OCI-LY3 (cell line): ENCODE measurements around the gene ZC3H6.
"Not testable (repeated sequence)": the region's sequence is repeated elsewhere in the genome, so short reads cannot be mapped to it uniquely, and the experiment has no call there.

ENCODE experiments used
- H2AFZ ChIP-seq: fragments of 200-600, 300-600 bp; shearing (Covaris generic); 2 replicates; pipeline ENCODE4 v1.6.0; 2014; ENCODE audit warnings: antibody characterized with exemption, low read depth, low read length
- H3K27ac ChIP-seq: fragments of 200-600, 300-600 bp; sonication (generic); 2 replicates; pipeline ENCODE4 v1.5.1; 2014; ENCODE audit warnings: mild to moderate bottlenecking, low read length, moderate library complexity, mixed read lengths
- H3K27me3 ChIP-seq: fragments of 200-600, 300-600 bp; sonication (generic); 2 replicates; pipeline ENCODE4 v1.6.1; 2014; ENCODE audit warnings: low read depth, low read length, mixed read lengths
- H3K36me3 ChIP-seq: fragments of 200-600, 300-600 bp; sonication (generic); replicated peaks from 2 replicates; pipeline ENCODE3; 2014; ENCODE audit warnings: low read depth, low read length, mixed read lengths
- H3K4me1 ChIP-seq: fragments of 300-600, 200-600 bp; sonication (generic); 2 replicates; pipeline ENCODE4 v1.6.1; 2014; ENCODE audit warnings: low read length, mixed read lengths
- H3K4me2 ChIP-seq: fragments of 200-600, 300-600 bp; sonication (generic); 2 replicates; pipeline ENCODE4 v1.6.1; 2014; ENCODE audit warnings: low read length, mixed read lengths
- H3K4me3 ChIP-seq: fragments of 300-600, 200-600 bp; sonication (generic); 2 replicates; pipeline ENCODE4 v1.5.1; 2014; ENCODE audit warnings: antibody characterized with exemption, mild to moderate bottlenecking, low read length, moderate library complexity
- H3K79me2 ChIP-seq: fragments of 300-600, 200-600 bp; shearing (Covaris generic); 2 replicates; pipeline ENCODE4 v1.6.1; 2014; ENCODE audit warnings: mild to moderate bottlenecking, low read length, mixed read lengths
- H3K9ac ChIP-seq: fragments of 300-600, 200-600 bp; shearing (Covaris generic); 2 replicates; pipeline ENCODE4 v1.6.0; 2014; ENCODE audit warnings: mild to moderate bottlenecking, low read length, moderate library complexity
- H3K9me3 ChIP-seq: fragments of 200-600, 300-600 bp; shearing (Covaris generic); 2 replicates; pipeline ENCODE4 v1.6.1; 2014; ENCODE audit warnings: low read length, mixed read lengths; ENCODE audit not compliant: insufficient read depth
- H4K20me1 ChIP-seq: fragments of 200-600, 300-600 bp; sonication (generic); 2 replicates; pipeline ENCODE4 v1.6.1; 2016; ENCODE audit warnings: low read length, mixed read lengths; ENCODE audit not compliant: insufficient read depth
- EZH2phosphoT487 ChIP-seq: fragments of 200-600 bp; shearing (Covaris generic); IDR thresholded peaks from 2 replicates; pipeline ENCODE4 v1.6.1; 2018; ENCODE audit warnings: antibody characterized with exemption, mixed run types, low read depth
- TF ChIP-seq, protein P1 (sequence below): fragments of 200-600, 300-600 bp; sonication (generic); IDR thresholded peaks from 2 replicates; pipeline ENCODE4 v1.5.1; 2014; ENCODE audit warnings: antibody characterized with exemption, low read length, low read depth

Gene ZC3H6

DNA sequence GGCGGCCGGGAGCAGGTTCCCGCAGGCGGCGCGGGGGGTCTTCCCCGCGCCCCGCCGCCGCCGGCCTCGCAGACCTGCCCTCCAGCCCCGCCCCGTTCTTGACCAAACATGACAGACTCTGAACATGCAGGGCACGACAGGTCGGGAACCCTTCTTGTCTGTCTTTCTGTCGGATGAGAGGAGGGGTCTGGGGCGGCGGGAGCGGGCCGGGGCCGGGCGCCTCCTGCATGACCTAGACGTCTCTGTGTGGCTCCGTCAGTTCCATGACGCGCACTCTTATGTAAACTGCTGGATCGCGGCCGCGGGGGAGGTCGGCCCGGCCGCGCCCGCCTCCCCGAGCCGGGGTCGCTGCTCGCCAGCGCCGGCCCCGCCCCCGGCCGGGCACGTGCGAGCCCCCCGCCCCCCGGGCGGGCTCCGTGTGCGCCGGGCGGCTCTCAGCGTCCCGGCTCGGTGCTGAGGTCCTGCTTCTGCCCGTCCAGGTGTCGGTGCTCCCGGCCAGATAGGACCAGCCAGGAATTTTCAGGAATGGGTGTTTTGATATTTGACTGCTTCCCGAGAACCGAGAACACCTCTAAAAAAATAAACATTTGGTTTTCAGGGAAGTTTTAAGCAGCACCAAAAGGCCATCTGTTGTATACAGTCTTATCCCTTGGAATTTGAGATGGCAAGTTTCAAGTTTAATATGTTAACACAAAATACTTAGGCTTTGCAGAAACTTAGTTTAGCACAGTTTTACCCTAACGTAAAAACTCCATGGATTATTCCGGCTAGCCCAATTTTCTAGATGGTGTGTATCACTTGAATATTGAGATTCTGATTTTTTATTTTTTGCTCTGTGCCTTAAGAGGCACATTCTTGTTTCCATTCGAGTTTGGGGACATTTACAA lies 733 bp downstream of the ZC3H6 start:
- Histone ChIP-seq H3K36me3 (no peaks in the 10 kb centered on the region), H2AFZ (peak overlapping the region; percentile 79; the same call in 1 of the 2 replicates), H4K20me1 (no peaks in the 10 kb centered on the region), H3K4me2 (peak overlapping the region; percentile 75), H3K27me3 (no peaks in the 10 kb centered on the region), H3K9me3 (no peaks in the 10 kb centered on the region), H3K79me2 (peaks cover 14% of the 10 kb centered on the region), H3K9ac (peak overlapping the region; percentile 100), H3K4me1 (peaks cover 8% of the 10 kb centered on the region), H3K27ac (peak overlapping the region; percentile 97), H3K4me3 (peak overlapping the region; percentile 98)
- no peak for TF ChIP-seq EZH2phosphoT487
- TF ChIP-seq, protein P1, sequence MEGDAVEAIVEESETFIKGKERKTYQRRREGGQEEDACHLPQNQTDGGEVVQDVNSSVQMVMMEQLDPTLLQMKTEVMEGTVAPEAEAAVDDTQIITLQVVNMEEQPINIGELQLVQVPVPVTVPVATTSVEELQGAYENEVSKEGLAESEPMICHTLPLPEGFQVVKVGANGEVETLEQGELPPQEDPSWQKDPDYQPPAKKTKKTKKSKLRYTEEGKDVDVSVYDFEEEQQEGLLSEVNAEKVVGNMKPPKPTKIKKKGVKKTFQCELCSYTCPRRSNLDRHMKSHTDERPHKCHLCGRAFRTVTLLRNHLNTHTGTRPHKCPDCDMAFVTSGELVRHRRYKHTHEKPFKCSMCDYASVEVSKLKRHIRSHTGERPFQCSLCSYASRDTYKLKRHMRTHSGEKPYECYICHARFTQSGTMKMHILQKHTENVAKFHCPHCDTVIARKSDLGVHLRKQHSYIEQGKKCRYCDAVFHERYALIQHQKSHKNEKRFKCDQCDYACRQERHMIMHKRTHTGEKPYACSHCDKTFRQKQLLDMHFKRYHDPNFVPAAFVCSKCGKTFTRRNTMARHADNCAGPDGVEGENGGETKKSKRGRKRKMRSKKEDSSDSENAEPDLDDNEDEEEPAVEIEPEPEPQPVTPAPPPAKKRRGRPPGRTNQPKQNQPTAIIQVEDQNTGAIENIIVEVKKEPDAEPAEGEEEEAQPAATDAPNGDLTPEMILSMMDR: no peak

DNA sequence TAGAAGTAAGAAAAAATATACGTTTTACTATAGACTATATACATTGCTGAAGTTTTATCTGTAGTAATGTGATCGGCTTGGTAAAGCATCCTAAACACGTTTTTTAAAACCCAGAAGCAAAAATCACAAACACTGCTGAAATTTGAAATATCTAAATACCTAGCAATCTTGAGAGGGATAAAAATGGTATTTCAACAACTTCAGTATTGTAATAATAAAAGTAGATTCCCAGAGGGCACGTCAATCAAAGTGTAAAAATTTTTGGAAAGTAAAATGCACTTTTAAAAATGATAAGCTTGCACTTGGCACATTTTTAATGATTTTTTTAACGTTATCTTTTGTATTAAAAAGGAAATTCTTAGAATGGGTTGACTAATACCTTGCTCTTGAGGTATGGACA lies 1.6 kb downstream of the ZC3H6 start:
- Histone ChIP-seq H3K79me2 (peaks cover 14% of the 10 kb centered on the region), H3K4me3 (peak overlapping the region; percentile 98), H3K36me3 (no peaks in the 10 kb centered on the region), H3K27me3 (no peaks in the 10 kb centered on the region), H2AFZ (no peak overlapping the region), H3K9ac (peak overlapping the region; percentile 100), H3K4me2 (peak overlapping the region; percentile 75), H3K9me3 (no peaks in the 10 kb centered on the region), H3K27ac (no peak overlapping the region), H4K20me1 (no peaks in the 10 kb centered on the region), H3K4me1 (peaks cover 8% of the 10 kb centered on the region)
- TF ChIP-seq, protein P1: no peak
- no peak for TF ChIP-seq EZH2phosphoT487

DNA sequence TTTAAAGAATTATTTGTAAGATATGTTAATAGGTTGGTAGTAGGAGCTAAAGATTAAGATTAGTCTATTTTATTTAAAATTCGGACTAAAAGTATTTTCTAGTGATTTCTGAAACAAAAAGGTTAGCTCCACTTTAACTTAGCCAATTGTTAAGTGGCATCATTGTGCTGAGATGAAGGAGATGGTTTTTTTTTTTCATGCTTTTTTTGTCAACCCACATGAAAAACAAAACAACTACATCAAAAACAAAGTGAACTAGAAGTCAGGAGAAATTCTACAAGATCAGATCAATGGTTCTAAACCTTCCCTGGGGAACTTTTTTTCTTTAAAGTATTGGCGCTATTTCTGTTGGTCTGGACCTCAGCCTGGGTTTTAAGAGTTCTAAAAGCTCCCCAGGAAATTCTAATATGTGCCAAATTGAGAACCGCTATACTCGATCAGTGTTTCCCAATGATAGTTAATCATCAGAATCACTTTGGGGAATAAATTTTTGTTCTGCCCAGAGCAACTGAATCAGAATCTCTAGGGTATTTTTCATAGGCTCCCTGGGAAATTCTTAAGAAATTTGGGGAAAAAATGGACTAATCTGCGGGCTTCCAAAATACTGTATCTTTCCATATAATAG lies 2.3 kb downstream of the ZC3H6 start:
- Histone ChIP-seq H3K4me3 (no peak overlapping the region), H3K9ac (no peak overlapping the region), H3K79me2 (peaks cover 14% of the 10 kb centered on the region), H3K4me2 (no peak overlapping the region), H2AFZ (no peak overlapping the region), H4K20me1 (no peaks in the 10 kb centered on the region), H3K27me3 (no peaks in the 10 kb centered on the region), H3K36me3 (no peaks in the 10 kb centered on the region), H3K9me3 (no peaks in the 10 kb centered on the region), H3K4me1 (peaks cover 8% of the 10 kb centered on the region), H3K27ac (no peak overlapping the region)
- no peak for TF ChIP-seq EZH2phosphoT487
- TF ChIP-seq, protein P1: no peak

DNA sequence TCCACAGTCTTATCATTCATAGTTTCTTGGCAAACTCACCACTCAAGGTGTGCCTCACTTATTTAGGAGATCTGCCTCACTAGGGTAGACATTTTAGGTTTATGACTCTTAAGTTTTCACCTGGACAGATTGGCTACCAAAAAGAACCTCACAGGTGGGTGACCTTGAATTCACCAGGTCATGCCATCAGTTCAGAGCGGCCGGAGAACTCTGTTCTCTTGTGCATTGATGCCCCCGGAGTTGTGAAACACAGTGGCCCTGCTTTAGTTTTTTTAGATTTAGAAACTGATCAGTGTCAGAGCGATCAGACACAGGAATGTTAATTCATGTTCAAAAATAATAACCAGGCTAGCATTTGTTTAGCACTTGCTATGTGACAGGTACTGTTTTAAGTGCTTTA lies 6.7 kb downstream of the ZC3H6 start:
- not testable (repeated sequence) for H3K27ac ChIP-seq, H3K36me3 ChIP-seq, H3K4me3 ChIP-seq, H2AFZ ChIP-seq, H3K27me3 ChIP-seq, H3K4me2 ChIP-seq, H4K20me1 ChIP-seq, H3K4me1 ChIP-seq, H3K9me3 ChIP-seq, H3K9ac ChIP-seq, H3K79me2 ChIP-seq

DNA sequence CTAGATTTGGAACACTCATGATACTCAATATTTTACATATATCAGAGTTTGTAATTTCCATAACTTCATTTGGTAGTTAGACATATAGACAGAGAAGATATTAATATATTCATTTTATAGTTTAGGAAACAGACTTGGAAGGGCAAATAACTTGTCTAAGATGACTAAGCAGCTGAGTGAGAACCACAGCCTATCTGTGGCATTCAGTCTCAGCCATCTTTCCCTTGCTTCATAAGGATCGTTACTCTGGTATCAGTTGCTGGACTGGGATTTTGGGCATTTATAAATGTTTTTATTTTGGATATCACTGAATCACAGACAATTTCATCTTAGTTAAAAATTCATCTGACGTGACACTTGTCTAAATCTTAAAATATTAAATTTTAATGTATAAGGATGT lies 8.1 kb downstream of the ZC3H6 start:
- not testable (repeated sequence) for H4K20me1 ChIP-seq, H3K4me1 ChIP-seq, H3K36me3 ChIP-seq, H3K4me2 ChIP-seq, H3K4me3 ChIP-seq, H2AFZ ChIP-seq, H3K79me2 ChIP-seq, H3K9me3 ChIP-seq, H3K27ac ChIP-seq, H3K9ac ChIP-seq, H3K27me3 ChIP-seq
